Mesenchymal stem cell (in vitro differentiated cells and primary cell): Measurements from ENCODE around the gene RAD9B. TPM values are rescaled to one million over a fixed set of nuclear protein-coding genes. Genes with fewer than 3 reads are reported as not detected.

ENCODE experiments used
- DNase-seq: peaks from one replicate; pipeline ENCODE4 v3.0.0-alpha.2; 2013
- H2AFZ ChIP-seq: one replicate; pipeline ENCODE4 v1.6.1; 2013; ENCODE audit warnings: low read depth, mild to moderate bottlenecking, control low read depth, inconsistent platforms, low read length, moderate library complexity
- H2AK5ac ChIP-seq: 2 replicates; pipeline ENCODE4 v1.6.1; 2013; ENCODE audit warnings: low read length, moderate library complexity, mild to moderate bottlenecking, inconsistent platforms; ENCODE audit not compliant: severe bottlenecking
- H2BK120ac ChIP-seq: one replicate; pipeline ENCODE4 v1.6.1; 2013; ENCODE audit warnings: low read depth, mild to moderate bottlenecking, inconsistent platforms, low read length, moderate library complexity
- H2BK12ac ChIP-seq, 2 experiments: one replicate each; pipeline ENCODE4 v1.6.1; 2013; ENCODE audit warnings: inconsistent platforms in 2 of 2, low read length in 2 of 2, mild to moderate bottlenecking in 2 of 2, moderate library complexity in 2 of 2, control low read depth in 1 of 2
- H2BK15ac ChIP-seq: one replicate; pipeline ENCODE4 v1.6.1; 2013; ENCODE audit warnings: mild to moderate bottlenecking, low read depth, inconsistent platforms; ENCODE audit not compliant: poor library complexity, severe bottlenecking
- H2BK5ac ChIP-seq: 2 replicates; pipeline ENCODE4 v1.6.1; 2013; ENCODE audit warnings: low read depth, mild to moderate bottlenecking, low read length, control low read depth, inconsistent platforms; ENCODE audit not compliant: poor library complexity, severe bottlenecking
- H3K14ac ChIP-seq, 2 experiments: one replicate each; pipeline ENCODE4 v1.6.1; 2013; ENCODE audit warnings: inconsistent platforms in 2 of 2, low read length in 2 of 2, control low read depth in 1 of 2, mild to moderate bottlenecking in 1 of 2, moderate library complexity in 1 of 2
- H3K18ac ChIP-seq, 2 experiments: one replicate each; pipeline ENCODE4 v1.6.1; 2013; ENCODE audit warnings: inconsistent platforms in 2 of 2, low read length in 2 of 2, control low read depth in 1 of 2, low read depth in 1 of 2, mild to moderate bottlenecking in 1 of 2
- H3K23ac ChIP-seq, 2 experiments: one replicate each; pipeline ENCODE4 v1.6.1; 2013; ENCODE audit warnings: inconsistent platforms in 2 of 2, low read length in 2 of 2, mild to moderate bottlenecking in 2 of 2, moderate library complexity in 2 of 2, control low read depth in 1 of 2
- H3K27ac ChIP-seq: 2 replicates; pipeline ENCODE4 v1.5.1; 2013; ENCODE audit warnings: mild to moderate bottlenecking, moderate library complexity, low read length, control low read depth, inconsistent platforms; ENCODE audit not compliant: poor library complexity, severe bottlenecking
- H3K27me3 ChIP-seq, 2 experiments: 2 replicates each; pipeline versions ENCODE4 v1.6.1 to v1.7.0; 2013; ENCODE audit warnings: low read length in 2 of 2, mild to moderate bottlenecking in 2 of 2, moderate library complexity in 2 of 2, control low read depth in 1 of 2, inconsistent platforms in 1 of 2; ENCODE audit not compliant: control insufficient read depth in 1 of 2, insufficient read depth in 1 of 2
- H3K36me3 ChIP-seq, 2 experiments: 2 replicates each; pipeline versions ENCODE4 v1.6.1 to v1.7.0; 2013; ENCODE audit warnings: low read length in 2 of 2, control low read depth in 1 of 2, inconsistent platforms in 1 of 2, low read depth in 1 of 2, mild to moderate bottlenecking in 1 of 2; ENCODE audit not compliant: insufficient read depth in 2 of 2, control insufficient read depth in 1 of 2
- H3K4ac ChIP-seq, 2 experiments: one replicate each; pipeline ENCODE4 v1.6.1; 2013; ENCODE audit warnings: inconsistent platforms in 2 of 2, low read length in 2 of 2, mild to moderate bottlenecking in 2 of 2, moderate library complexity in 2 of 2, control low read depth in 1 of 2, low read depth in 1 of 2
- H3K4me1 ChIP-seq: 2 replicates; pipeline ENCODE4 v1.6.1; 2013; ENCODE audit warnings: low read depth, low read length, control low read depth; ENCODE audit not compliant: control insufficient read depth, insufficient read depth
- H3K4me2 ChIP-seq: 2 replicates; pipeline ENCODE4 v1.6.1; 2013; ENCODE audit warnings: low read length, mild to moderate bottlenecking, inconsistent platforms; ENCODE audit not compliant: poor library complexity, severe bottlenecking
- H3K4me3 ChIP-seq, 2 experiments: 2 replicates each; pipeline versions ENCODE4 v1.5.1 to v1.7.0; 2013; ENCODE audit warnings: low read length in 2 of 2, mild to moderate bottlenecking in 2 of 2, control low read depth in 1 of 2, low read depth in 1 of 2; ENCODE audit not compliant: insufficient read depth in 1 of 2
- H3K79me1 ChIP-seq: replicated peaks from 2 replicates; pipeline ENCODE4 v1.6.1; 2013; ENCODE audit warnings: mild to moderate bottlenecking, control low read depth, low read length, inconsistent platforms; ENCODE audit not compliant: poor library complexity, severe bottlenecking
- H3K9ac ChIP-seq: 2 replicates; pipeline ENCODE4 v1.7.0; 2013; ENCODE audit warnings: mild to moderate bottlenecking, low read length, moderate library complexity
- H3K9me3 ChIP-seq: 2 replicates; pipeline ENCODE4 v1.7.0; 2013; ENCODE audit warnings: mild to moderate bottlenecking, low read length; ENCODE audit not compliant: control insufficient read depth
- H4K8ac ChIP-seq: one replicate; pipeline ENCODE4 v1.6.1; 2013; ENCODE audit warnings: inconsistent platforms, mild to moderate bottlenecking, low read length, moderate library complexity
- H4K91ac ChIP-seq: one replicate; pipeline ENCODE4 v1.6.1; 2013; ENCODE audit warnings: mild to moderate bottlenecking, low read length, inconsistent platforms
- WGBS: methylation state at CpG from one replicate; pipeline ENCODE4 v1.1.7; 2013; ENCODE audit warnings: mixed read lengths; 5-methylcytosine and 5-hydroxymethylcytosine counted together
- small RNA-seq: library from polyadenylated mRNA; stranded (forward); fragments of <200 nt; extraction: miRNeasy Mini kit (QIAGEN cat#:217004); gene quantifications from one replicate; pipeline ENCODE3, GENCODE V24; 2013; ENCODE audit warnings: low read depth

The RAD9B gene

DNA sequence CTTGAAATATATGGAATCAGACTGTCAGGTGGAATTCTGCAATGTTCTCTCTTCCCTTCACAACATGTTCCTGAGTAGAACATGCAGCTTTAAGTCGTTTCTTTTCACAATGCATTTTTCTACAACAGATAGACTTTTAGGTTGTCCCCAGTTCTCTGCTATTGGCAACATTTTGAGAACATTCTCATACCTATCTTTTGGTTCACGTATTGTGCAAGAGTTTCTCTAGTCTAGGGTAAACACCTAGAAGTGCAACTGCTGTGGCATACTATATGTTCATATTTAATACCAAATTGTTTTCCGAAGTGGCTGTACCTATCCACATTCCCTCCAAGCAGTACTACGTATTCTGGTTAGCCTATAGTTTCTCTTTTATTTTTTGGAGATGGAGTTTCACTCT lies 48.9 kb downstream of the RAD9B start:
- no peaks in the 10 kb centered on the region for H3K27me3 ChIP-seq
- no peak overlapping the region for H2AFZ ChIP-seq
- H4K91ac ChIP-seq = no peak overlapping the region
- no peak overlapping the region for H3K4me2 ChIP-seq
- H2BK120ac ChIP-seq = no peak overlapping the region
- no peak overlapping the region for H4K8ac ChIP-seq
- peaks cover 0 to 9% of the 10 kb centered on the region in 2 experiments for H3K36me3 ChIP-seq
- H2BK5ac ChIP-seq = no peak overlapping the region
- no peak overlapping the region for H3K14ac ChIP-seq
- H3K4me1 ChIP-seq = peaks cover 5% of the 10 kb centered on the region
- DNase-seq = no peak
- no peak overlapping the region for H2BK15ac ChIP-seq
- H2BK12ac ChIP-seq = no peak overlapping the region
- no peak overlapping the region for H3K23ac ChIP-seq
- no peak overlapping the region for H3K27ac ChIP-seq
- no peaks in the 10 kb centered on the region for H3K9me3 ChIP-seq
- H3K4ac ChIP-seq = no peak overlapping the region
- H3K4me3 ChIP-seq = no peak overlapping the region
- H3K79me1 ChIP-seq = peaks cover 31% of the 10 kb centered on the region
- H3K9ac ChIP-seq = peak overlapping the region; percentile 9
- WGBS = 98% methylated on average over 3 of the region's 4 CpGs
- H2AK5ac ChIP-seq = no peak overlapping the region
- H3K18ac ChIP-seq = no peak overlapping the region

Small RNAs within 50 kb of the gene (small RNA-seq; reads per million reads assigned to genes)
- not detected for gene RF00278
